OCI-LY3 (cell line): Measurements from ENCODE around the gene POU2F1.

Source experiments
- H2AFZ ChIP-seq: fragments of 200-600, 300-600 bp; shearing (Covaris generic); 2 replicates; pipeline ENCODE4 v1.6.0; 2014; ENCODE audit warnings: antibody characterized with exemption, low read depth, low read length
- H3K27ac ChIP-seq: fragments of 200-600, 300-600 bp; sonication (generic); 2 replicates; pipeline ENCODE4 v1.5.1; 2014; ENCODE audit warnings: mild to moderate bottlenecking, low read length, moderate library complexity, mixed read lengths
- H3K27me3 ChIP-seq: fragments of 200-600, 300-600 bp; sonication (generic); 2 replicates; pipeline ENCODE4 v1.6.1; 2014; ENCODE audit warnings: low read depth, low read length, mixed read lengths
- H3K36me3 ChIP-seq: fragments of 200-600, 300-600 bp; sonication (generic); replicated peaks from 2 replicates; pipeline ENCODE3; 2014; ENCODE audit warnings: low read depth, low read length, mixed read lengths
- H3K4me1 ChIP-seq: fragments of 300-600, 200-600 bp; sonication (generic); 2 replicates; pipeline ENCODE4 v1.6.1; 2014; ENCODE audit warnings: low read length, mixed read lengths
- H3K4me2 ChIP-seq: fragments of 200-600, 300-600 bp; sonication (generic); 2 replicates; pipeline ENCODE4 v1.6.1; 2014; ENCODE audit warnings: low read length, mixed read lengths
- H3K4me3 ChIP-seq: fragments of 300-600, 200-600 bp; sonication (generic); 2 replicates; pipeline ENCODE4 v1.5.1; 2014; ENCODE audit warnings: antibody characterized with exemption, mild to moderate bottlenecking, low read length, moderate library complexity
- H3K79me2 ChIP-seq: fragments of 300-600, 200-600 bp; shearing (Covaris generic); 2 replicates; pipeline ENCODE4 v1.6.1; 2014; ENCODE audit warnings: mild to moderate bottlenecking, low read length, mixed read lengths
- H3K9ac ChIP-seq: fragments of 300-600, 200-600 bp; shearing (Covaris generic); 2 replicates; pipeline ENCODE4 v1.6.0; 2014; ENCODE audit warnings: mild to moderate bottlenecking, low read length, moderate library complexity
- H3K9me3 ChIP-seq: fragments of 200-600, 300-600 bp; shearing (Covaris generic); 2 replicates; pipeline ENCODE4 v1.6.1; 2014; ENCODE audit warnings: low read length, mixed read lengths; ENCODE audit not compliant: insufficient read depth
- H4K20me1 ChIP-seq: fragments of 200-600, 300-600 bp; sonication (generic); 2 replicates; pipeline ENCODE4 v1.6.1; 2016; ENCODE audit warnings: low read length, mixed read lengths; ENCODE audit not compliant: insufficient read depth
- EZH2phosphoT487 ChIP-seq: fragments of 200-600 bp; shearing (Covaris generic); IDR thresholded peaks from 2 replicates; pipeline ENCODE4 v1.6.1; 2018; ENCODE audit warnings: antibody characterized with exemption, mixed run types, low read depth
- TF ChIP-seq, protein P1 (sequence below): fragments of 200-600, 300-600 bp; sonication (generic); IDR thresholded peaks from 2 replicates; pipeline ENCODE4 v1.5.1; 2014; ENCODE audit warnings: antibody characterized with exemption, low read length, low read depth

POU2F1 gene

GRCh38 chr1:167272369-167272957 is 51.8 kb downstream of the POU2F1 start:
- Histone ChIP-seq H3K9me3 (no peaks in the 10 kb centered on the region), H2AFZ (no peak overlapping the region), H3K27me3 (no peaks in the 10 kb centered on the region), H3K4me2 (0 out of 2 replicates have a peak overlapping the region, but pooled peaks have one; percentile 12), H3K79me2 (peaks cover 82% of the 10 kb centered on the region), H3K27ac (peak overlapping the region; percentile 23; the same call in 1 of the 2 replicates), H4K20me1 (peaks cover 12% of the 10 kb centered on the region; the same call in 1 of the 2 replicates), H3K4me1 (peaks cover 34% of the 10 kb centered on the region), H3K9ac (no peak overlapping the region), H3K4me3 (no peak overlapping the region), H3K36me3 (no peaks in the 10 kb centered on the region)
- no peak for TF ChIP-seq EZH2phosphoT487
- TF ChIP-seq, protein P1, sequence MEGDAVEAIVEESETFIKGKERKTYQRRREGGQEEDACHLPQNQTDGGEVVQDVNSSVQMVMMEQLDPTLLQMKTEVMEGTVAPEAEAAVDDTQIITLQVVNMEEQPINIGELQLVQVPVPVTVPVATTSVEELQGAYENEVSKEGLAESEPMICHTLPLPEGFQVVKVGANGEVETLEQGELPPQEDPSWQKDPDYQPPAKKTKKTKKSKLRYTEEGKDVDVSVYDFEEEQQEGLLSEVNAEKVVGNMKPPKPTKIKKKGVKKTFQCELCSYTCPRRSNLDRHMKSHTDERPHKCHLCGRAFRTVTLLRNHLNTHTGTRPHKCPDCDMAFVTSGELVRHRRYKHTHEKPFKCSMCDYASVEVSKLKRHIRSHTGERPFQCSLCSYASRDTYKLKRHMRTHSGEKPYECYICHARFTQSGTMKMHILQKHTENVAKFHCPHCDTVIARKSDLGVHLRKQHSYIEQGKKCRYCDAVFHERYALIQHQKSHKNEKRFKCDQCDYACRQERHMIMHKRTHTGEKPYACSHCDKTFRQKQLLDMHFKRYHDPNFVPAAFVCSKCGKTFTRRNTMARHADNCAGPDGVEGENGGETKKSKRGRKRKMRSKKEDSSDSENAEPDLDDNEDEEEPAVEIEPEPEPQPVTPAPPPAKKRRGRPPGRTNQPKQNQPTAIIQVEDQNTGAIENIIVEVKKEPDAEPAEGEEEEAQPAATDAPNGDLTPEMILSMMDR = no peak

GRCh38 chr1:167273027-167273800 is 52.5 kb downstream of the POU2F1 start:
- Histone ChIP-seq H3K9me3 (no peaks in the 10 kb centered on the region), H3K27ac (no peak overlapping the region), H3K4me2 (no peak overlapping the region), H4K20me1 (peaks cover 12% of the 10 kb centered on the region; the same call in 1 of the 2 replicates), H3K9ac (no peak overlapping the region), H3K4me3 (no peak overlapping the region), H3K4me1 (peaks cover 34% of the 10 kb centered on the region), H3K27me3 (no peaks in the 10 kb centered on the region), H3K36me3 (no peaks in the 10 kb centered on the region), H3K79me2 (peaks cover 89% of the 10 kb centered on the region), H2AFZ (no peak overlapping the region)
- TF ChIP-seq, protein P1 = no peak
- TF ChIP-seq EZH2phosphoT487 = no peak

- no peak overlapping the region for H3K9ac ChIP-seq
- H3K79me2 ChIP-seq = peaks cover 87% of the 10 kb centered on the region
- no peak overlapping the region for H3K4me3 ChIP-seq
- no peaks in the 10 kb centered on the region for H3K27me3 ChIP-seq
- TF ChIP-seq EZH2phosphoT487 = no peak
- TF ChIP-seq, protein P1 = no peak
- no peaks in the 10 kb centered on the region for H3K36me3 ChIP-seq
- H3K4me1 ChIP-seq = peaks cover 30% of the 10 kb centered on the region
- H3K27ac ChIP-seq = no peak overlapping the region
- H4K20me1 ChIP-seq = 0 out of 2 replicates have a peak, but pooled peaks cover 7% of the 10 kb centered on the region
- no peak overlapping the region for H2AFZ ChIP-seq
- no peak overlapping the region for H3K4me2 ChIP-seq
- H3K9me3 ChIP-seq = no peaks in the 10 kb centered on the region
These were observed 53.4 kb downstream of the POU2F1 start for GRCh38 chr1:167274061-167274460.

DNA sequence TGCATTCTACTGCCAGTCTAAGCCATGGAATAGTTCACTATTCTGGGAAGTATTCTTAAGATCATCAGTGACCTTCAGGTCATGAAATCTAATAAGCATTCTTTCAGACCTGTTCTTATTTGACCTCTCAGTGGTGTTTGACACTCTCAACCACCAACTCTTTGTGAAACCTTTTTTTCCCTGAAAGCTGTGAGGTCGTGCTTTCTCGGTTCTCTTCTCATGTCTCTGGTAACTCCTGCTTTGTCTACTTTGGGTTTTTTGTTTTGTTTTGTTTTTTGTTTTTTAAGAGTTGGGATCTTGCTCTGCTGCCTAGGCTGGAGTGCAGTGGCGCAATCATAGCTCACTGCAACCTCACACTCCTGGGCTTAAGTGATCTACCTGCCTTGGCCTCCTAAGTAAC is 56.3 kb downstream of the POU2F1 start:
- no peak overlapping the region for H3K9ac ChIP-seq
- TF ChIP-seq, protein P1 = no peak
- no peak for TF ChIP-seq EZH2phosphoT487
- H3K27me3 ChIP-seq = no peaks in the 10 kb centered on the region
- H3K4me1 ChIP-seq = peaks cover 26% of the 10 kb centered on the region
- H4K20me1 ChIP-seq = 0 out of 2 replicates have a peak, but pooled peaks cover 19% of the 10 kb centered on the region
- H3K36me3 ChIP-seq = no peaks in the 10 kb centered on the region
- H3K4me3 ChIP-seq = no peak overlapping the region
- H3K27ac ChIP-seq = no peak overlapping the region
- peaks cover 85% of the 10 kb centered on the region for H3K79me2 ChIP-seq
- no peak overlapping the region for H2AFZ ChIP-seq
- H3K4me2 ChIP-seq = peak overlapping the region; percentile 35
- no peaks in the 10 kb centered on the region for H3K9me3 ChIP-seq
